H9 (cell line): ENCODE measurements around the gene ARVCF. TPM values are rescaled to one million over a fixed set of nuclear protein-coding genes. Genes with fewer than 3 reads are reported as not detected.
A peak's percentile ranks its signal among the peaks of the same experiment; 100 is the strongest.

Source experiments
- DNase-seq: peaks from one replicate; pipeline ENCODE4 v3.0.0-alpha.2; 2017
- H2AFZ ChIP-seq: one replicate; pipeline ENCODE4 v1.6.1; 2013; ENCODE audit warnings: mild to moderate bottlenecking, low read length, control low read depth, moderate library complexity
- H2AK5ac ChIP-seq: 2 replicates; pipeline ENCODE4 v1.6.1; 2013; ENCODE audit warnings: low read length, control low read depth, mixed read lengths; ENCODE audit not compliant: insufficient read length
- H2BK120ac ChIP-seq: one replicate; pipeline ENCODE4 v1.6.1; 2013; ENCODE audit warnings: low read depth, mild to moderate bottlenecking, low read length, control low read depth, inconsistent platforms; ENCODE audit not compliant: poor library complexity, severe bottlenecking
- H2BK12ac ChIP-seq: 2 replicates; pipeline ENCODE4 v1.6.1; 2013; ENCODE audit warnings: low read length, control low read depth, mixed read lengths, low read depth; ENCODE audit not compliant: insufficient read length
- H2BK15ac ChIP-seq: 2 replicates; pipeline ENCODE4 v1.6.1; 2013; ENCODE audit warnings: low read depth, low read length, control low read depth
- H2BK20ac ChIP-seq: one replicate; pipeline ENCODE4 v1.6.1; 2013; ENCODE audit warnings: low read depth, mild to moderate bottlenecking, low read length, control low read depth, inconsistent platforms; ENCODE audit not compliant: poor library complexity, severe bottlenecking
- H2BK5ac ChIP-seq: 2 replicates; pipeline ENCODE4 v1.6.1; 2013; ENCODE audit warnings: low read length, control low read depth, mixed read lengths; ENCODE audit not compliant: insufficient read length
- H3K14ac ChIP-seq: 2 replicates; pipeline ENCODE4 v1.6.1; 2013; ENCODE audit warnings: low read length, control low read depth; ENCODE audit not compliant: insufficient read depth
- H3K18ac ChIP-seq: 2 replicates; pipeline ENCODE4 v1.6.1; 2013; ENCODE audit warnings: low read depth, mild to moderate bottlenecking, mixed read lengths, low read length, control low read depth; ENCODE audit not compliant: insufficient read length
- H3K23ac ChIP-seq: 2 replicates; pipeline ENCODE4 v1.6.1; 2013; ENCODE audit warnings: low read length, control low read depth, mixed read lengths, low read depth; ENCODE audit not compliant: insufficient read length
- H3K23me2 ChIP-seq: 2 replicates; pipeline ENCODE4 v1.6.1; 2013; ENCODE audit warnings: low read depth, mild to moderate bottlenecking, mixed read lengths, low read length, control low read depth; ENCODE audit not compliant: insufficient read length, poor library complexity, severe bottlenecking
- H3K27ac ChIP-seq: 2 replicates; pipeline ENCODE4 v1.5.1; 2013; ENCODE audit warnings: low read length, control low read depth, mixed read lengths, low read depth; ENCODE audit not compliant: insufficient read length
- H3K27me3 ChIP-seq: 2 replicates; pipeline ENCODE4 v1.6.1; 2013; ENCODE audit warnings: low read length, control low read depth, inconsistent platforms; ENCODE audit not compliant: insufficient read depth
- H3K4ac ChIP-seq: 2 replicates; pipeline ENCODE4 v1.6.1; 2013; ENCODE audit warnings: low read depth, mild to moderate bottlenecking, control low read depth, inconsistent platforms, low read length, moderate library complexity
- H3K4me1 ChIP-seq: 2 replicates; pipeline ENCODE4 v1.6.1; 2013; ENCODE audit warnings: low read length, control low read depth, inconsistent platforms; ENCODE audit not compliant: insufficient read depth
- H3K4me2 ChIP-seq: 2 replicates; pipeline ENCODE4 v1.6.1; 2013; ENCODE audit warnings: low read length, control low read depth, mixed read lengths; ENCODE audit not compliant: insufficient read length, insufficient read depth
- H3K56ac ChIP-seq: 2 replicates; pipeline ENCODE4 v1.6.1; 2013; ENCODE audit warnings: low read depth, mild to moderate bottlenecking, mixed read lengths, low read length, control low read depth; ENCODE audit not compliant: insufficient read length
- H3K79me1 ChIP-seq: 2 replicates; pipeline ENCODE4 v1.6.1; 2013; ENCODE audit warnings: low read depth, mild to moderate bottlenecking, moderate library complexity, low read length, control low read depth, inconsistent platforms; ENCODE audit not compliant: insufficient read depth, poor library complexity, severe bottlenecking
- H3K79me2 ChIP-seq: 2 replicates; pipeline ENCODE4 v1.6.1; 2013; ENCODE audit warnings: low read length, control low read depth, inconsistent platforms; ENCODE audit not compliant: insufficient read depth
- H3K9ac ChIP-seq: 2 replicates; pipeline ENCODE4 v1.6.1; 2013; ENCODE audit warnings: low read length, control low read depth, mixed read lengths; ENCODE audit not compliant: insufficient read length; ENCODE audit errors: extremely low read depth
- H3K9me3 ChIP-seq: one replicate; pipeline ENCODE4 v1.6.1; 2013; ENCODE audit warnings: low read depth, low read length, inconsistent platforms; ENCODE audit not compliant: control insufficient read depth
- H3T11ph ChIP-seq: one replicate; pipeline ENCODE4 v1.6.1; 2013; ENCODE audit warnings: mild to moderate bottlenecking, low read length, control low read depth, inconsistent platforms
- H4K20me1 ChIP-seq: one replicate; pipeline ENCODE4 v1.6.1; 2013; ENCODE audit not compliant: control insufficient read depth, insufficient read length, insufficient read depth
- H4K5ac ChIP-seq: 2 replicates; pipeline ENCODE4 v1.6.1; 2013; ENCODE audit warnings: low read depth, mild to moderate bottlenecking, mixed read lengths, low read length, control low read depth; ENCODE audit not compliant: insufficient read length
- H4K8ac ChIP-seq: replicated peaks from 2 replicates; pipeline ENCODE4 v1.6.1; 2013; ENCODE audit warnings: low read length, control low read depth, mixed read lengths, low read depth; ENCODE audit not compliant: insufficient read length
- H4K91ac ChIP-seq: 2 replicates; pipeline ENCODE4 v1.6.1; 2013; ENCODE audit warnings: low read depth, mild to moderate bottlenecking, moderate library complexity, mixed read lengths, low read length, control low read depth; ENCODE audit not compliant: insufficient read length
- H3K27ac Mint-ChIP-seq, 3 experiments: 2 replicates in 2 of 3; 3 replicates in 1 of 3; pipeline ENCODE4 v1.8.0; 2020 to 2021; ENCODE audit warnings: mixed read lengths in 3 of 3, mild to moderate bottlenecking in 1 of 3, moderate library complexity in 1 of 3
- H3K27me3 Mint-ChIP-seq: 2 replicates; pipeline ENCODE4 v1.8.0; 2021; ENCODE audit warnings: low read depth, mild to moderate bottlenecking, moderate library complexity, mixed read lengths
- H3K36me3 Mint-ChIP-seq, 3 experiments: 2 replicates in 2 of 3; 3 replicates in 1 of 3; pipeline ENCODE4 v1.8.0; 2020 to 2021; ENCODE audit warnings: low read depth in 3 of 3, mixed read lengths in 3 of 3; ENCODE audit not compliant: insufficient read depth in 1 of 3
- H3K4me1 Mint-ChIP-seq, 2 experiments: 2 replicates each; pipeline ENCODE4 v1.8.0; 2020; ENCODE audit warnings: mixed read lengths in 2 of 2
- H3K4me3 Mint-ChIP-seq, 2 experiments: 2 replicates in 1 of 2; 3 replicates in 1 of 2; pipeline ENCODE4 v1.8.0; 2020 to 2021; ENCODE audit warnings: mild to moderate bottlenecking in 2 of 2, mixed read lengths in 2 of 2, moderate library complexity in 1 of 2
- H3K9me3 Mint-ChIP-seq, 2 experiments: 2 replicates in 1 of 2; 3 replicates in 1 of 2; pipeline ENCODE4 v1.8.0; 2020; ENCODE audit warnings: mild to moderate bottlenecking in 2 of 2, mixed read lengths in 2 of 2, moderate library complexity in 1 of 2
- CTCF ChIP-seq: fragments of 200-600 bp; sonication (generic); conservative IDR thresholded peaks from 3 replicates; pipeline ENCODE4 v1.8.0; 2021; ENCODE audit warnings: antibody characterized with exemption, mild to moderate bottlenecking
- WGBS: extraction: QIAGEN DNeasy Blood & Tissue Kit; methylation state at CpG from one replicate; pipeline ENCODE4 v1.1.7; 2013; ENCODE audit warnings: missing lambda C conversion rate, low lambda C conversion rate, mixed read lengths; ENCODE audit not compliant: insufficient read length; ENCODE audit errors: extremely low coverage; 5-methylcytosine and 5-hydroxymethylcytosine counted together
- total RNA-seq: library from RNA; stranded (reverse); gene quantifications from 2 replicates; pipeline ENCODE4 v1.2.1, GENCODE V29; 2021

The ARVCF gene
- total RNA-seq, 1 experiment from 2014 or later = 40.7 TPM

- Histone ChIP-seq H4K91ac (no peak overlapping the region), H4K5ac (no peak overlapping the region), H3K4ac (no peak overlapping the region), H2BK12ac (no peak overlapping the region), H3K9ac (no peak overlapping the region), H3K4me2 (no peak overlapping the region), H2BK120ac (no peak overlapping the region), H3K9me3 (no peaks in the 10 kb centered on the region), H3T11ph (no peak overlapping the region), H3K27me3 (no peaks in the 10 kb centered on the region), H3K23ac (no peak overlapping the region), H3K79me1 (no peaks in the 10 kb centered on the region), H3K23me2 (no peaks in the 10 kb centered on the region), H2AK5ac (no peak overlapping the region), H2BK5ac (no peak overlapping the region), H3K4me1 (no peaks in the 10 kb centered on the region), H4K8ac (no peak overlapping the region), H3K18ac (no peak overlapping the region), H2AFZ (no peak overlapping the region), H2BK15ac (no peak overlapping the region), H3K79me2 (no peaks in the 10 kb centered on the region), H2BK20ac (no peak overlapping the region), H3K27ac (no peak overlapping the region), H4K20me1 (no peaks in the 10 kb centered on the region), H3K14ac (no peak overlapping the region), H3K56ac (no peak overlapping the region)
- no peaks in the 10 kb centered on the region; a peak in 1 of 7 replicates for H3K36me3 Mint-ChIP-seq
- H3K4me3 Mint-ChIP-seq = no peak overlapping the region
- no CpG with 5 or more reads among the region's 12 CpGs for WGBS
- H3K9me3 Mint-ChIP-seq = no peaks in the 10 kb centered on the region
- H3K27me3 Mint-ChIP-seq = peaks cover 2% of the 10 kb centered on the region; the same call in 1 of the 2 replicates
- TF ChIP-seq CTCF = no peak
- H3K4me1 Mint-ChIP-seq = peaks cover 1 to 4% of the 10 kb centered on the region in 2 experiments; a peak in 3 of 4 replicates
- peak; percentile 15 for DNase-seq
- H3K27ac Mint-ChIP-seq = peak overlapping the region in 1 of 3 experiments; percentile 70; a peak in 2 of 7 replicates
Measured at GRCh38 chr22:20026996-20027601, 10.5 kb upstream of the ARVCF start.
